CD4-positive, alpha-beta T cell treated with Interleukin-6 for 4 hours (primary cell): Measurements from ENCODE around the gene KCNB1.
"Not testable (repeated sequence)": the region's sequence is repeated elsewhere in the genome, so short reads cannot be mapped to it uniquely, and the experiment has no call there.

ENCODE experiments used
- DNase-seq: peaks from one replicate; pipeline ENCODE4 v3.0.0-alpha.2; 2020; ENCODE audit warnings: mixed read lengths

The KCNB1 gene

GRCh38 chr20:49430320-49430719 lies 52.1 kb downstream of the KCNB1 start:
- no peak for DNase-seq

GRCh38 chr20:49427751-49428518 lies 54.5 kb downstream of the KCNB1 start:
- DNase-seq, result no peak

- no peak for DNase-seq
These were observed 55.6 kb downstream of the KCNB1 start for GRCh38 chr20:49426873-49427272.

- no peak for DNase-seq
These were observed 56.1 kb downstream of the KCNB1 start for GRCh38 chr20:49426395-49426794.

GRCh38 chr20:49424536-49424935 lies 57.9 kb downstream of the KCNB1 start:
- no peak for DNase-seq

GRCh38 chr20:49422161-49422560 lies 60.3 kb downstream of the KCNB1 start:
- no peak for DNase-seq

GRCh38 chr20:49420811-49421295 lies 61.6 kb downstream of the KCNB1 start:
- DNase-seq, result no peak

- no peak for DNase-seq
These were observed 62.2 kb downstream of the KCNB1 start for GRCh38 chr20:49420292-49420691.

GRCh38 chr20:49419785-49420184 lies 62.7 kb downstream of the KCNB1 start:
- no peak for DNase-seq

- no peak for DNase-seq
These were observed 63.7 kb downstream of the KCNB1 start for GRCh38 chr20:49418809-49419208.

GRCh38 chr20:49417843-49418555 lies 64.5 kb downstream of the KCNB1 start:
- DNase-seq, result no peak

- no peak for DNase-seq
These were observed 66.8 kb downstream of the KCNB1 start for GRCh38 chr20:49415668-49416044.

- DNase-seq, result no peak
These were observed 67.3 kb downstream of the KCNB1 start for GRCh38 chr20:49415005-49415667.

GRCh38 chr20:49413677-49414076 lies 68.8 kb downstream of the KCNB1 start:
- no peak for DNase-seq

- DNase-seq, result no peak
These were observed 69.5 kb downstream of the KCNB1 start for GRCh38 chr20:49412953-49413352.

GRCh38 chr20:49412254-49412653 lies 70.2 kb downstream of the KCNB1 start:
- no peak for DNase-seq

- no peak for DNase-seq
These were observed 71.1 kb downstream of the KCNB1 start for GRCh38 chr20:49411221-49411925.

GRCh38 chr20:49409975-49410621 lies 72.4 kb downstream of the KCNB1 start:
- DNase-seq, result not testable (repeated sequence)

GRCh38 chr20:49409302-49409974 lies 73.0 kb downstream of the KCNB1 start:
- DNase-seq, result no peak

GRCh38 chr20:49408509-49409104 lies 73.9 kb downstream of the KCNB1 start:
- no peak for DNase-seq

GRCh38 chr20:49406666-49407065 lies 75.8 kb downstream of the KCNB1 start:
- no peak for DNase-seq

- no peak for DNase-seq
These were observed 76.8 kb downstream of the KCNB1 start for GRCh38 chr20:49405696-49406095.
